HEK293 (cell line): ENCODE results near the gene RPL36.

Experiments
- CTCF ChIA-PET: fragments of 350-600 bp; formaldehyde crosslinking; extraction: SDS; loops from one replicate; lab custom pipeline; 2021; ENCODE audit warnings: antibody characterized with exemption; lab: Yijun Ruan, JAX
- POLR2A ChIA-PET: fragments of 300-600 bp; formaldehyde crosslinking; extraction: SDS; loops from one replicate; lab custom pipeline; 2020; ENCODE audit warnings: antibody characterized with exemption, inconsistent platforms; lab: Yijun Ruan, JAX
- H3K27ac ChIP-seq: fragments of 200-500 bp; sonication (Bioruptor generic); 2 replicates; pipeline ENCODE4 v1.5.1; 2014; ENCODE audit warnings: low read depth, low read length, control low read depth, inconsistent platforms; ENCODE audit errors: extremely low read depth
- H3K36me3 ChIP-seq, 2 experiments: fragments of 200-500 bp in 1 of 2; sonication (Bioruptor generic) in 1 of 2; 1 replicate in 1 of 2; 2 replicates in 1 of 2; pipeline ENCODE4 v1.5.1; 2014 to 2017; ENCODE audit warnings: inconsistent platforms in 2 of 2, low read length in 2 of 2; ENCODE audit not compliant: control insufficient read depth in 2 of 2, insufficient read depth in 1 of 2
- H3K4me1 ChIP-seq: fragments of 200-500 bp; sonication (Bioruptor generic); 2 replicates; pipeline ENCODE4 v1.5.1; 2014; ENCODE audit warnings: mild to moderate bottlenecking, low read length, inconsistent platforms; ENCODE audit not compliant: control insufficient read depth, insufficient read depth
- H3K4me3 ChIP-seq: 2 replicates; pipeline ENCODE4 v1.5.1; 2011; ENCODE audit warnings: low read depth, mild to moderate bottlenecking, control low read depth, low read length, moderate library complexity
- H3K9me3 ChIP-seq: fragments of 200-500 bp; sonication (Bioruptor generic); 2 replicates; pipeline ENCODE4 v1.5.1; 2014; ENCODE audit warnings: low read depth, low read length, inconsistent platforms; ENCODE audit not compliant: control insufficient read depth, insufficient read depth
- AEBP2 ChIP-seq: fragments of 450-650 bp; formaldehyde crosslinking; IDR thresholded peaks from 2 replicates; pipeline ENCODE4 v1.5.1; 2016; ENCODE audit warnings: missing biosample characterization, missing genetic modification characterization, borderline replicate concordance
- GLI2 ChIP-seq: fragments of 450-650 bp; formaldehyde crosslinking; IDR thresholded peaks from 2 replicates; pipeline ENCODE4; 2017; ENCODE audit warnings: missing biosample characterization, missing genetic modification characterization, low read depth, borderline replicate concordance
- GLIS1 ChIP-seq: fragments of 450-650 bp; formaldehyde crosslinking; IDR thresholded peaks from 2 replicates; pipeline ENCODE4 v1.5.1; 2016; ENCODE audit warnings: missing biosample characterization, missing genetic modification characterization
- GLIS2 ChIP-seq: fragments of 450-650 bp; formaldehyde crosslinking; IDR thresholded peaks from 2 replicates; pipeline ENCODE4 v1.5.1; 2016; ENCODE audit warnings: missing biosample characterization, missing genetic modification characterization
- RBAK ChIP-seq: fragments of 450-650 bp; formaldehyde crosslinking; IDR thresholded peaks from 2 replicates; pipeline ENCODE4 v1.5.1; 2016; ENCODE audit warnings: missing biosample characterization, missing genetic modification characterization
- YY2 ChIP-seq: fragments of 450-650 bp; formaldehyde crosslinking; IDR thresholded peaks from 2 replicates; pipeline ENCODE4 v1.5.1; 2016; ENCODE audit warnings: missing biosample characterization, missing genetic modification characterization
- ZBTB1 ChIP-seq: fragments of 450-650 bp; formaldehyde crosslinking; IDR thresholded peaks from 2 replicates; pipeline ENCODE4 v1.5.1; 2016; ENCODE audit warnings: missing biosample characterization, missing genetic modification characterization
- ZBTB7A ChIP-seq: fragments of 450-650 bp; formaldehyde crosslinking; IDR thresholded peaks from 2 replicates; pipeline ENCODE4 v1.5.1; 2016; ENCODE audit warnings: low read depth, missing biosample characterization, missing genetic modification characterization
- ZFP3 ChIP-seq: fragments of 450-650 bp; formaldehyde crosslinking; IDR thresholded peaks from 2 replicates; pipeline ENCODE4 v1.5.1; 2016; ENCODE audit warnings: low read depth, missing biosample characterization, missing genetic modification characterization
- ZIC2 ChIP-seq: fragments of 450-650 bp; formaldehyde crosslinking; IDR thresholded peaks from 2 replicates; pipeline ENCODE4 v1.5.1; 2016; ENCODE audit warnings: missing biosample characterization, missing genetic modification characterization
- ZNF10 ChIP-seq: fragments of 450-650 bp; formaldehyde crosslinking; IDR thresholded peaks from 2 replicates; pipeline ENCODE4 v1.5.1; 2017; ENCODE audit warnings: missing biosample characterization, missing genetic modification characterization
- ZNF121 ChIP-seq: fragments of 450-650 bp; formaldehyde crosslinking; IDR thresholded peaks from 2 replicates; pipeline ENCODE4 v1.5.1; 2016; ENCODE audit warnings: missing biosample characterization, missing genetic modification characterization
- ZNF169 ChIP-seq: fragments of 450-650 bp; formaldehyde crosslinking; IDR thresholded peaks from 2 replicates; pipeline ENCODE4 v1.5.1; 2016; ENCODE audit warnings: missing biosample characterization, missing genetic modification characterization
- ZNF214 ChIP-seq: fragments of 450-650 bp; formaldehyde crosslinking; IDR thresholded peaks from 2 replicates; pipeline ENCODE4 v1.5.1; 2017; ENCODE audit warnings: missing biosample characterization, mild to moderate bottlenecking, missing genetic modification characterization, borderline replicate concordance
- ZNF341 ChIP-seq: fragments of 450-650 bp; formaldehyde crosslinking; IDR thresholded peaks from 2 replicates; pipeline ENCODE4; 2016; ENCODE audit warnings: low read depth, missing biosample characterization, missing genetic modification characterization
- ZNF391 ChIP-seq: fragments of 450-650 bp; formaldehyde crosslinking; IDR thresholded peaks from 2 replicates; pipeline ENCODE4 v1.5.1; 2016; ENCODE audit warnings: low read depth, missing biosample characterization, missing genetic modification characterization, borderline replicate concordance
- ZNF48 ChIP-seq: fragments of 450-650 bp; formaldehyde crosslinking; IDR thresholded peaks from 2 replicates; pipeline ENCODE4 v1.5.1; 2016; ENCODE audit warnings: missing biosample characterization, missing genetic modification characterization
- ZNF514 ChIP-seq: fragments of 450-650 bp; formaldehyde crosslinking; IDR thresholded peaks from 2 replicates; pipeline ENCODE4 v1.5.1; 2016; ENCODE audit warnings: missing biosample characterization, missing genetic modification characterization
- ZNF530 ChIP-seq: fragments of 450-650 bp; formaldehyde crosslinking; IDR thresholded peaks from 2 replicates; pipeline ENCODE4 v1.5.1; 2016; ENCODE audit warnings: low read depth, missing biosample characterization, missing genetic modification characterization
- ZNF629 ChIP-seq: fragments of 450-650 bp; formaldehyde crosslinking; IDR thresholded peaks from 2 replicates; pipeline ENCODE4 v1.5.1; 2017; ENCODE audit warnings: missing biosample characterization, missing genetic modification characterization
- ZNF76 ChIP-seq: fragments of 450-650 bp; formaldehyde crosslinking; IDR thresholded peaks from 2 replicates; pipeline ENCODE4; 2016; ENCODE audit warnings: low read depth, missing biosample characterization, missing genetic modification characterization, borderline replicate concordance
- ZNF837 ChIP-seq: fragments of 450-650 bp; formaldehyde crosslinking; IDR thresholded peaks from 2 replicates; pipeline ENCODE4 v1.5.1; 2016; ENCODE audit warnings: missing biosample characterization, missing genetic modification characterization
- ZSCAN16 ChIP-seq: fragments of 450-650 bp; formaldehyde crosslinking; IDR thresholded peaks from 2 replicates; pipeline ENCODE4 v1.5.1; 2016; ENCODE audit warnings: missing biosample characterization, missing genetic modification characterization
- TF ChIP-seq, protein P1 (sequence below): IDR thresholded peaks from 2 replicates; pipeline ENCODE4 v1.6.1; 2011; ENCODE audit warnings: mild to moderate bottlenecking, low read depth, low read length, borderline replicate concordance
- TF ChIP-seq, protein P2 (sequence below): fragments of 450-650 bp; formaldehyde crosslinking; IDR thresholded peaks from 2 replicates; pipeline ENCODE4 v1.5.1; 2016; ENCODE audit warnings: missing biosample characterization, missing genetic modification characterization, low read depth
- TF ChIP-seq, protein P3 (sequence below): sonication (generic); formaldehyde crosslinking; IDR thresholded peaks from 2 replicates; pipeline ENCODE4 v1.8.1; 2022; ENCODE audit warnings: mild to moderate bottlenecking, moderate library complexity, missing genetic modification reagents
- TF ChIP-seq, protein P4 (sequence below): fragments of 450-650 bp; formaldehyde crosslinking; IDR thresholded peaks from 2 replicates; pipeline ENCODE4 v1.5.1; 2016; ENCODE audit warnings: missing biosample characterization, missing genetic modification characterization
- TF ChIP-seq, protein P5 (sequence below): fragments of 450-650 bp; IDR thresholded peaks from 2 replicates; pipeline ENCODE4 v1.5.1; 2018; ENCODE audit warnings: missing biosample characterization, missing genetic modification characterization

Gene RPL36

DNA sequence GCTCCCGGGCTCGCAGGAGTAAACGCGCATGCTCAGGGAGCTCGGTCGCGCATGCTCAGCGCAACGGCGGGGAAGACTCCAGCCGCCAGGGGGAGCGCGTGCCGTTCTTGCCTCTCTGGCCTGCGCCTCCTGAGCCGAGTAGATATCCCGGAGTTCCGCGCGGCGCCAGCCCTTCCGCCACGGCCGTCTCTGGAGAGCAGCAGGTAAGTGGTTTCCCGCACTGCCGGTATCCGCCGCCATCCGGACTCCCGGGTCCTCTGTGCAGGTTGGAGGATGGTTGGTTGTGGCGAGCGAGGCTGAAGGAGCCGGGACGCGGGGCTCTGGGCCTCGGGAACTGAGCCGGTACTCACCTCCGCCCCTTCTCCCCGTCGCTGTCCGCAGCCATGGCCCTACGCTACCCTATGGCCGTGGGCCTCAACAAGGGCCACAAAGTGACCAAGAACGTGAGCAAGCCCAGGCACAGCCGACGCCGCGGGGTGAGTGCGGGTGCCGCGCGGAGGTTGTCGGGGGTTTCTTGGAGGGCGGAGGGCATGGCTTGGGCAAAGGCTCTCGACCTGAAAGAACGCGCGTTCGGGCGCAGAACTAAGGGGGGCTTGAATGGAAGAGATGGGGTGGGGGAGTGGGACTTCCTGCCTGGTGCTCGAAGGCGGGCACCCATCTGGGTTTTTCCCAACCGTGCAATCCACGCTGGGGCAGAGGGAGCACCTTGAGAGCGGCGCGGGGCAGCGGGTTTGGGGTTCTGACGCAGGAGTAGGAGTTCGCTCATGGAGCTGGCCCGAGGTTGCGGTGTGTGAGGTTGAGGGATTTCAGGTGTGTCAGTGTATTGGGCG, at the start of gene RPL36:
Gene RPL36, plus strand, starts transcription at position 171 of the 830 bp plus-strand sequence. Its CDS starts 213 bp downstream, at position 384.
- H3K27ac ChIP-seq = peak within 1 kb of the TSS; percentile 100
- ChIA-PET CTCF (interaction anchor here (0.6 to 2.1 kb wide), 29 partner anchors 9 to 894 kb away, joined by 3 to 15 read pairs (median 3); partner anchors contain the start of gene RANBP3), POLR2A (interaction anchor here (0.6 to 3.7 kb wide), 37 partner anchors 8 to 769 kb away, joined by 3 to 62 read pairs (median 5); partner anchors contain the start of genes ALKBH7, CATSPERD, DUS3L and LONP1)
- peaks cover 5 to 51% of the 10 kb centered on the region in 2 experiments; a peak in 2 of 3 replicates for H3K36me3 ChIP-seq
- no peaks in the 10 kb centered on the region for H3K9me3 ChIP-seq
- peak within 1 kb of the TSS; percentile 97 for H3K4me3 ChIP-seq
- no peaks in the 10 kb centered on the region; the same call in 1 of the 2 replicates for H3K4me1 ChIP-seq
- TF ChIP-seq, protein P1, sequence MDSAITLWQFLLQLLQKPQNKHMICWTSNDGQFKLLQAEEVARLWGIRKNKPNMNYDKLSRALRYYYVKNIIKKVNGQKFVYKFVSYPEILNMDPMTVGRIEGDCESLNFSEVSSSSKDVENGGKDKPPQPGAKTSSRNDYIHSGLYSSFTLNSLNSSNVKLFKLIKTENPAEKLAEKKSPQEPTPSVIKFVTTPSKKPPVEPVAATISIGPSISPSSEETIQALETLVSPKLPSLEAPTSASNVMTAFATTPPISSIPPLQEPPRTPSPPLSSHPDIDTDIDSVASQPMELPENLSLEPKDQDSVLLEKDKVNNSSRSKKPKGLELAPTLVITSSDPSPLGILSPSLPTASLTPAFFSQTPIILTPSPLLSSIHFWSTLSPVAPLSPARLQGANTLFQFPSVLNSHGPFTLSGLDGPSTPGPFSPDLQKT = no peak
- TF ChIP-seq ZNF629 = peak; percentile 74
- 0 out of 2 replicates have a peak, but pooled peaks have one; percentile 41 for TF ChIP-seq RBAK (tag by site-specific recombination)
- 0 out of 2 replicates have a peak, but pooled peaks have one; percentile 15 for TF ChIP-seq GLIS1 (tag by site-specific recombination)
- TF ChIP-seq, protein P2, sequence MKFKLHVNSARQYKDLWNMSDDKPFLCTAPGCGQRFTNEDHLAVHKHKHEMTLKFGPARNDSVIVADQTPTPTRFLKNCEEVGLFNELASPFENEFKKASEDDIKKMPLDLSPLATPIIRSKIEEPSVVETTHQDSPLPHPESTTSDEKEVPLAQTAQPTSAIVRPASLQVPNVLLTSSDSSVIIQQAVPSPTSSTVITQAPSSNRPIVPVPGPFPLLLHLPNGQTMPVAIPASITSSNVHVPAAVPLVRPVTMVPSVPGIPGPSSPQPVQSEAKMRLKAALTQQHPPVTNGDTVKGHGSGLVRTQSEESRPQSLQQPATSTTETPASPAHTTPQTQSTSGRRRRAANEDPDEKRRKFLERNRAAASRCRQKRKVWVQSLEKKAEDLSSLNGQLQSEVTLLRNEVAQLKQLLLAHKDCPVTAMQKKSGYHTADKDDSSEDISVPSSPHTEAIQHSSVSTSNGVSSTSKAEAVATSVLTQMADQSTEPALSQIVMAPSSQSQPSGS (tag by site-specific recombination) = no peak
- TF ChIP-seq, protein P3, sequence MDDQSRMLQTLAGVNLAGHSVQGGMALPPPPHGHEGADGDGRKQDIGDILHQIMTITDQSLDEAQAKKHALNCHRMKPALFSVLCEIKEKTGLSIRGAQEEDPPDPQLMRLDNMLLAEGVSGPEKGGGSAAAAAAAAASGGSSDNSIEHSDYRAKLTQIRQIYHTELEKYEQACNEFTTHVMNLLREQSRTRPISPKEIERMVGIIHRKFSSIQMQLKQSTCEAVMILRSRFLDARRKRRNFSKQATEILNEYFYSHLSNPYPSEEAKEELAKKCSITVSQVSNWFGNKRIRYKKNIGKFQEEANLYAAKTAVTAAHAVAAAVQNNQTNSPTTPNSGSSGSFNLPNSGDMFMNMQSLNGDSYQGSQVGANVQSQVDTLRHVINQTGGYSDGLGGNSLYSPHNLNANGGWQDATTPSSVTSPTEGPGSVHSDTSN (CRISPR knock-in tag) = peak; percentile 63
- TF ChIP-seq ZNF10 = 0 out of 2 replicates have a peak, but pooled peaks have one; percentile 30
- TF ChIP-seq ZNF76 (tag by site-specific recombination) = peak; percentile 94
- peak; percentile 99 for TF ChIP-seq ZFP3 (tag by site-specific recombination)
- no peak for TF ChIP-seq ZNF837
- TF ChIP-seq ZNF121 = 0 out of 2 replicates have a peak, but pooled peaks have one; percentile 19
- TF ChIP-seq GLI2 (tag by site-specific recombination) = no peak
- 0 out of 2 replicates have a peak, but pooled peaks have one; percentile 23 for TF ChIP-seq ZIC2 (tag by site-specific recombination)
- TF ChIP-seq ZNF530 (tag by site-specific recombination) = no peak
- TF ChIP-seq, protein P4, sequence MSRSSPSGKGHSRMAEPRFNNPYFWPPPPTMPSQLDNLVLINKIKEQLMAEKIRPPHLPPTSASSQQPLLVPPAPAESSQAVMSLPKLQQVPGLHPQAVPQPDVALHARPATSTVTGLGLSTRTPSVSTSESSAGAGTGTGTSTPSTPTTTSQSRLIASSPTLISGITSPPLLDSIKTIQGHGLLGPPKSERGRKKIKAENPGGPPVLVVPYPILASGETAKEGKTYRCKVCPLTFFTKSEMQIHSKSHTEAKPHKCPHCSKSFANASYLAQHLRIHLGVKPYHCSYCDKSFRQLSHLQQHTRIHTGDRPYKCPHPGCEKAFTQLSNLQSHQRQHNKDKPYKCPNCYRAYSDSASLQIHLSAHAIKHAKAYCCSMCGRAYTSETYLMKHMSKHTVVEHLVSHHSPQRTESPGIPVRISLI = no peak
- peak; percentile 58 for TF ChIP-seq ZNF341 (tag by site-specific recombination)
- TF ChIP-seq ZNF514 (tag by site-specific recombination) = no peak
- no peak for TF ChIP-seq AEBP2 (tag by site-specific recombination)
- no peak for TF ChIP-seq ZNF169 (tag by site-specific recombination)
- TF ChIP-seq ZNF214 (tag by site-specific recombination) = no peak
- peak; percentile 94; the same call in 1 of the 2 replicates for TF ChIP-seq ZNF391 (tag by site-specific recombination)
- TF ChIP-seq, protein P5, sequence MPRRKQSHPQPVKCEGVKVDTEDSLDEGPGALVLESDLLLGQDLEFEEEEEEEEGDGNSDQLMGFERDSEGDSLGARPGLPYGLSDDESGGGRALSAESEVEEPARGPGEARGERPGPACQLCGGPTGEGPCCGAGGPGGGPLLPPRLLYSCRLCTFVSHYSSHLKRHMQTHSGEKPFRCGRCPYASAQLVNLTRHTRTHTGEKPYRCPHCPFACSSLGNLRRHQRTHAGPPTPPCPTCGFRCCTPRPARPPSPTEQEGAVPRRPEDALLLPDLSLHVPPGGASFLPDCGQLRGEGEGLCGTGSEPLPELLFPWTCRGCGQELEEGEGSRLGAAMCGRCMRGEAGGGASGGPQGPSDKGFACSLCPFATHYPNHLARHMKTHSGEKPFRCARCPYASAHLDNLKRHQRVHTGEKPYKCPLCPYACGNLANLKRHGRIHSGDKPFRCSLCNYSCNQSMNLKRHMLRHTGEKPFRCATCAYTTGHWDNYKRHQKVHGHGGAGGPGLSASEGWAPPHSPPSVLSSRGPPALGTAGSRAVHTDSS (tag by site-specific recombination) = no peak
- TF ChIP-seq ZNF48 (tag by site-specific recombination) = no peak
- no peak for TF ChIP-seq GLIS2 (tag by site-specific recombination)
- TF ChIP-seq YY2 (tag by site-specific recombination) = peak; percentile 68; the same call in 1 of the 2 replicates
- 0 out of 2 replicates have a peak, but pooled peaks have one; percentile 52 for TF ChIP-seq ZSCAN16 (tag by site-specific recombination)
- no peak for TF ChIP-seq ZBTB7A
- TF ChIP-seq ZBTB1 (tag by site-specific recombination) = no peak
